GM15510 (cell line): ENCODE measurements around the gene FAM200B.

Experiments used
- POLR2A ChIP-seq: IDR thresholded peaks from 3 replicates; pipeline ENCODE4 v1.6.1; 2011; ENCODE audit warnings: borderline replicate concordance; ENCODE audit not compliant: insufficient read length; ENCODE audit errors: extremely low read depth

Gene FAM200B

DNA sequence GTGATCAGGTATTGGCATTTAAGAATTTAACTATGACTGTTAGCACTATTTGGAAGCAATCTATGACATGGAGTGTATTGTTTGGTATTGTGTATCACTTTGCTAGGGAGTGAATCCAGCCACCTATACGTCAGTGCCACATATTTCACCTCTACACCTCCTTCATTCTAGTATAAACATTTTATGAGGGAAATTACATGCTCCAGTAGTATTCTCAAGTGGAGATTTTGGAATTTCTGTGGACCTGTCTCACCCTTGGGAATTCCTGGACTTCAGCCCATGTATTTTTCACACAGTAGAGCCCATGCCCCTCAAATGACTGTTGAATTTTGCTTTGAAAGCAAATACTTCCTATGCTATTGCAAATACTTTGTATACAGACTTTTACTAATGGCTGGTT lies 32.5 kb downstream of the FAM200B start:
- TF ChIP-seq POLR2A: no peak

DNA sequence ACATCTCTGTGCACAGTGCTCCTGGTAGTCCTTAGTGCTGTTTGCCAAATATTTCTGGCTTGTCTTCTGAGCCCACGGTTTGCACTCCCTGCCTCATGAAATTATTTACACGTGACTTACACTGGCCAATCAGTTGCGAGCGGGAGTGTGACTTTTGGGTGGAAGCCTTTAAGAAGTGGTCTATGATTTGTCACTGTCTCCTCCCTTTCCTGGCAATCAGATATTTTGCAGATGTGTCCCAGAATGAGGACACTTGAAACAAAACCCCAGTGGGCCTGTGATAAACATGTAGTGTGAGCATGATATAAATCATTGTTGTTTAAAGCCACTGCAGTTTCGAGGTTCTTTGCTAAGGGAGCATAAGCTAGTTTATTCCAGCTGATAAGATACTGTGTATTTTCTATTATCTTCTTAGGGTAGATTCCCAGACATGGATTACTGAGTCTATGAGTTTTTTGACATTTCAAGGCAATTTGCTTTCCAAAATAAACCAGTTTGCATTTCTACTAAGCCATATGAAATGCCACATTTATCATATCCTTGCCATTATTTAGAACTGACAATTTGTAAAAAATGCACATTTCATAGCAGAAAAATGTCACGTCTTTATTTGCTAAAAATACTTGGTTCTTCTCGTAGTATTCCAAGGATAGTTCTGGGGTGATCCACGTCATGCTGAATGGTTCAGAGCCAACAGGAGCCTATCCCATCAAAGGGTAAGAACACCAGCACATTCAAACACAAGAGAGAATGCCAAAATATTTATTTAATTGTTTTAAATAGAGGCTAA lies 33.2 kb downstream of the FAM200B start:
- no peak for TF ChIP-seq POLR2A

DNA sequence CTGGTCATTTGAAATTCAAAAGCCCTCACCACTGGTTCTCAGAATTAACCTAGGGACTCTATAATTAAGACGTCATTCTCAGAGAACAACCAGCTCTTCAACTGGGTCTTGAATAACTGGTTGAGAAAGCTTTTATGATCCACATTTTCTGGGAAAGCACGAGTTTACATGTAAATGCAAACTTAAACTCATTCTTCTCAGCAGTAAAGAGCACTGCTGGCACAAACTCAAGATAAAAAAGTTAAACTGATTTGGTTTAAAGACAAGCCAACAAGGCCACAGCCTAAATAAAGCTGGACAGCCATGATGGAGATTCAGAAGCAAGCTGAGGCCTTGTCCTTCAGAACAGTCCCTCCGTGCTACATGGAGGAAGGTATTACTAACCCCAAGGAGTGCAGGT lies 34.5 kb downstream of the FAM200B start:
- TF ChIP-seq POLR2A: no peak

DNA sequence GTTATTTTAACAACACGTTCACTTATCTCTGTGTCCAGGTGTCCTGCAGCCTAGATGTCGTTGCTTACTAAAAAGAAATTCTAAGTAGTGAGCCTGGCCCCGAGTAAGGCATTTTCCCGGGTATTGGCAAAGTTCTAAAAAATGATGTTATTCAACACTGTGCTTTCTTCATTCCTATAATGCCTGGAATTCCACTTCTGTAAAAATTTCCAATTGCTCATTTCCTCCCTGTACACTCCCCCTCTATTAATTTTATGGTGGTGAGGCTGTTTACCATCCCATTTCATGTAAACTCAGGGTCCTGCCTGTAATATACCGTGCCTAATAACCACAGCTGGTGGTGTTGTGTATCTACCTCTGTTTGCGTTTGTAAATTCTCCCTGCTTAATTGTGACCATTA lies 35.5 kb downstream of the FAM200B start:
- no peak for TF ChIP-seq POLR2A

- TF ChIP-seq POLR2A: no peak
These were observed 36.2 kb downstream of the FAM200B start for GRCh38 chr4:15717657-15718416.

GRCh38 chr4:15718465-15718864 lies 36.8 kb downstream of the FAM200B start:
- no peak for TF ChIP-seq POLR2A

GRCh38 chr4:15718959-15719358 lies 37.3 kb downstream of the FAM200B start:
- TF ChIP-seq POLR2A: no peak

GRCh38 chr4:15719506-15719905 lies 37.9 kb downstream of the FAM200B start:
- TF ChIP-seq POLR2A: no peak

DNA sequence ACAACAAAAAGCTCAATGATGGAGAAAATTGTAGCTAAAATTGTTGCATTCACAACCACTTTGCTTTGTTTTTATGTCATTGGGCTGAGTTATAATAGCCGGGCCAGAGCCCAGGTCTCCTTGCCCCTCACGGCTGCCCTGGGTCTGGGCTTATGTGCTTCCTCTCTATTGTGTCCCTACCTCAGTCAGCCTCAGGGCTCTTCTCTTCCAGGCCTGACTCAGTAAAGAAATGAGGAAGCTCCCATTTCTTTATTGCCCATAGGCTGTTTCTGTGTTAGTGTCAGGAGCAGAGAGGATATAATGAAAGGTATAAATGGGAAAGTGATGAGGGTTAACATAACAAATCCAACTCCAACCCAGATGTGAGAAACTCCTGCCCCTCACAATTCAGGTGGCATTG lies 39.2 kb downstream of the FAM200B start:
- no peak for TF ChIP-seq POLR2A

DNA sequence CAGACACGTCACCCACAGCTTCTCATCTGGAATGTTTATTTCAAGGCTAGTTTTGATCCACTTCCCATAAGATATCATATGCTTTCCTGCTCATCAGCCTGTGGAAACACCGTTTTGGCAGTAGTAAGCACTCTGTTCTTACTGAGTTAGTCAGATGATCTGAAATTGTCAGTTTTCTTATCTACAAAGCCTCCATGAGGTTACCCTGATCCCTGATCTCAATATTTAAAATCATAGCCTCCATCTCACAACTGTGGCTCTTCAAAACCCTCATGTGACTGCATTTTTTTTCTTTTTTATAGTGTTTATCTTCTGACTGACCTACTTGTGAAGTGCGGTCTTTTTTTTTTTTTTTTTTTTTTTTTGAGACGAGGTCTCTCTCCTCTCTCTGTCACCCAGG lies 44.0 kb downstream of the FAM200B start:
- no peak for TF ChIP-seq POLR2A

GRCh38 chr4:15729910-15730533 lies 48.4 kb downstream of the FAM200B start:
- no peak for TF ChIP-seq POLR2A

- no peak for TF ChIP-seq POLR2A
These were observed 53.9 kb downstream of the FAM200B start for GRCh38 chr4:15735536-15735935.

DNA sequence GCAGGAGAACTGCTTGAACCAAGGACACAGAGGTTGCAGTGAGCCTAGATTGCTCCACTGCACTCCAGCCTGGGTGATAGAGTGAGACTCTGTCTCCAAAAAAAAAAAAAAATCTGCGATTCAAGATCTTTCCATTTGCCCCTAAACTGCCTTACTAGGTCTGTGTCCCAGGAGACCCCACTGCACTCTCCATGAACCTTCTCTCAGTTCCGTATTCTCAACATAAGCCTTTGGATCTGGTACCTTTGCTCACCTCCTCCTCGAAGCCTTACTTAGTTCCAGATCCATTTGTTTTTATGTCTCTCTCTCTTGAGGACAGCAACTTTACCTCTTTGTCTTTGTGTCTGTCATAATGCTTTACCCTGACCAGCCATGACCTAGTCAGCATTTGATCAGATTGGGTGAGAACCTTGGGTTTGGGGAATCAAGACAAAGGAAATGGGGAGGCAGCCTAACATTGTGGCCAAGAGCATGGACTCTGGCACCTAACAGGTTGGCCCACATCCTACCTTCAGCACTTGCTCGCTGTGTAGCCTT lies 55.0 kb downstream of the FAM200B start:
- TF ChIP-seq POLR2A: no peak

DNA sequence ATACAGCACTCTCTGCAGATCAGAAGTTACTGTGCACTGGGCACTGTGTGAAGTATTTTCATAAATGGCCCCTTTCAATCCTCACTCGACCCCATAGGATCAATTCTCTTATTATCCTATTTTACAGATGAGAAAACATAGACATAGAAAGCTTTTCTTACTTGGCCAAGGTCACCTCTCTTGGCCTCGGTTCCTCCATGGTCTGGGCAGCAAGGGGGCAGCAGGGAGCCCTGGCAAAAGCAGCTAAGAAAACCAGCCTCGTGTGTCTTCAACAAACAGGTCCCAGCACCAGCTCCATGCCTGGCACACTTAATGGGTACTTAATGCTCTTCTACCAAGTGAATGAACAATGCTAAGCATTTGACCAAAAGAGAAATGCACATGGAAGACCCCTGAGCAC lies 55.6 kb downstream of the FAM200B start:
- no peak for TF ChIP-seq POLR2A

DNA sequence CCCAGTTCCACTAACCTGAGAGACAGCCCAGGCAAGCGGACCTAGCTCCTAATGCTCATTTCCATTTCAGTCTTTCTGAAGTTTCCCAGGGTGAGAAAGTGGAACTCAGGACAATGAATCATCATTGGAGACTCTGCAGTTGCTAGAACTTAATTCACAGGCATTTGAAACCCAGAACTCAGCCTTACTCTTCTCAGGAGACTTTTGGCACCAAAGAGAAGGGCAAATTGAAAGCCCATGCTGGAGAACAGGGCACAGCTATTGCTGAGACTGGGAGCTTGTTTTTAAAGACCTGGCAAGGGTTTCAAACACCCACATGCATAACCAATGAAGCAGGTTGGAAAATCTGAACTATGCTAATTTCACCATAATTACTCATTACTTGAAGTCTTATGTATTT lies 57.2 kb downstream of the FAM200B start:
- no peak for TF ChIP-seq POLR2A
